MCF 10A (cell line): ENCODE measurements around the gene HCN3. TPM values are rescaled to one million over a fixed set of nuclear protein-coding genes. Genes with fewer than 3 reads are reported as not detected.

Experiments used
- BruUV-seq: library from RNA; stranded (reverse); fragments of 400-500 nt; replicated peaks from 2 replicates; lab custom pipeline; 2021; lab: Mats Ljungman, UMichigan
- CTCF ChIA-PET: fragments of 300-600 bp; sonication (Branson Sonifier 250); formaldehyde crosslinking; extraction: SDS; loops from one replicate; lab custom pipeline; 2021; ENCODE audit warnings: antibody characterized with exemption, inconsistent platforms; lab: Yijun Ruan, JAX
- POLR2A ChIA-PET: fragments of 300-600, 350-650 bp; sonication (Branson Sonifier 250); formaldehyde crosslinking; extraction: SDS; loops from one replicate; lab custom pipeline; 2020; ENCODE audit warnings: antibody characterized with exemption, inconsistent platforms; lab: Yijun Ruan, JAX
- DNase-seq: peaks from one replicate; pipeline ENCODE4 v3.0.0-alpha.2; 2018; ENCODE audit not compliant: unreplicated experiment
- H3K27ac Mint-ChIP-seq: one replicate; pipeline ENCODE4 v1.8.0; 2022; ENCODE audit warnings: mild to moderate bottlenecking, low read depth, mixed read lengths; ENCODE audit not compliant: unreplicated experiment
- H3K27me3 Mint-ChIP-seq: one replicate; pipeline ENCODE4 v1.8.0; 2022; ENCODE audit warnings: mixed read lengths; ENCODE audit not compliant: insufficient read depth, unreplicated experiment
- H3K36me3 Mint-ChIP-seq: one replicate; pipeline ENCODE4 v1.8.0; 2022; ENCODE audit warnings: mild to moderate bottlenecking, moderate library complexity, mixed read lengths; ENCODE audit not compliant: insufficient read depth, unreplicated experiment
- H3K4me1 Mint-ChIP-seq: one replicate; pipeline ENCODE4 v1.8.0; 2022; ENCODE audit warnings: mixed read lengths; ENCODE audit not compliant: insufficient read depth, unreplicated experiment
- H3K4me3 Mint-ChIP-seq: one replicate; pipeline ENCODE4 v1.8.0; 2022; ENCODE audit warnings: mild to moderate bottlenecking, moderate library complexity, mixed read lengths; ENCODE audit not compliant: unreplicated experiment
- H3K9me3 Mint-ChIP-seq: one replicate; pipeline ENCODE4 v1.8.0; 2022; ENCODE audit warnings: mixed read lengths; ENCODE audit not compliant: unreplicated experiment
- intact Hi-C: fragments of 100-400 bp; cut with micrococcal nuclease; formaldehyde crosslinking; loops from 2 replicates; pipeline ENCODE4 v1.14.1; 2022
- total RNA-seq: library from RNA; stranded (reverse); gene quantifications from 2 replicates; pipeline ENCODE4 v1.2.3, GENCODE V29; 2022
- TF ChIP-seq, protein P1 (sequence below): fragments of 200-600 bp; IDR thresholded peaks from one replicate; pipeline ENCODE4 v1.8.0; 2022; ENCODE audit warnings: antibody characterized with exemption, mild to moderate bottlenecking; ENCODE audit not compliant: unreplicated experiment

Gene HCN3
- total RNA-seq, 1 experiment from 2014 or later = 2.5 TPM

- TF ChIP-seq, protein P1, sequence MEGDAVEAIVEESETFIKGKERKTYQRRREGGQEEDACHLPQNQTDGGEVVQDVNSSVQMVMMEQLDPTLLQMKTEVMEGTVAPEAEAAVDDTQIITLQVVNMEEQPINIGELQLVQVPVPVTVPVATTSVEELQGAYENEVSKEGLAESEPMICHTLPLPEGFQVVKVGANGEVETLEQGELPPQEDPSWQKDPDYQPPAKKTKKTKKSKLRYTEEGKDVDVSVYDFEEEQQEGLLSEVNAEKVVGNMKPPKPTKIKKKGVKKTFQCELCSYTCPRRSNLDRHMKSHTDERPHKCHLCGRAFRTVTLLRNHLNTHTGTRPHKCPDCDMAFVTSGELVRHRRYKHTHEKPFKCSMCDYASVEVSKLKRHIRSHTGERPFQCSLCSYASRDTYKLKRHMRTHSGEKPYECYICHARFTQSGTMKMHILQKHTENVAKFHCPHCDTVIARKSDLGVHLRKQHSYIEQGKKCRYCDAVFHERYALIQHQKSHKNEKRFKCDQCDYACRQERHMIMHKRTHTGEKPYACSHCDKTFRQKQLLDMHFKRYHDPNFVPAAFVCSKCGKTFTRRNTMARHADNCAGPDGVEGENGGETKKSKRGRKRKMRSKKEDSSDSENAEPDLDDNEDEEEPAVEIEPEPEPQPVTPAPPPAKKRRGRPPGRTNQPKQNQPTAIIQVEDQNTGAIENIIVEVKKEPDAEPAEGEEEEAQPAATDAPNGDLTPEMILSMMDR = no peak
- intact Hi-C loops = loop anchor here (1.0 to 2.0 kb wide), 3 partner anchors 14 to 58 kb away; partner anchors contain the start of gene HCN3
- peak within 1 kb of the TSS; percentile 100 for H3K4me3 Mint-ChIP-seq
- TSS peak; percentile 89 for BruUV-seq
- ChIA-PET POLR2A (interaction anchor here (0.6 to 7.9 kb wide), 24 partner anchors 9 to 437 kb away, joined by 3 to 103 read pairs (median 4); partner anchors contain the start of genes ASH1L, CLK2, HCN3 and RUSC1), CTCF (interaction anchor here (0.6 to 5.1 kb wide), 13 partner anchors 11 to 1952 kb away, joined by 3 to 44 read pairs (median 6); partner anchors contain the start of genes EFNA3 and RUSC1)
- peaks cover 13% of the 10 kb centered on the region for H3K4me1 Mint-ChIP-seq
- peak; percentile 100 for DNase-seq
- no peaks in the 10 kb centered on the region for H3K27me3 Mint-ChIP-seq
- peaks cover 49% of the 10 kb centered on the region for H3K36me3 Mint-ChIP-seq
- no peaks in the 10 kb centered on the region for H3K9me3 Mint-ChIP-seq
- peak within 1 kb of the TSS; percentile 97 for H3K27ac Mint-ChIP-seq
Measured at GRCh38 chr1:155308493-155309422, 31.5 kb downstream of the HCN3 start, which contains the start of gene FDPS. Gene FDPS (plus strand): TSS chr1:155308866. CDS start chr1:155309790, 924 bp downstream.

- Mint-ChIP-seq H3K4me3 (peak overlapping the region; percentile 100), H3K9me3 (no peaks in the 10 kb centered on the region), H3K27ac (peak overlapping the region; percentile 97), H3K27me3 (no peaks in the 10 kb centered on the region), H3K4me1 (peaks cover 14% of the 10 kb centered on the region), H3K36me3 (peaks cover 54% of the 10 kb centered on the region)
- DNase-seq = peak; percentile 57
- ChIA-PET CTCF (interaction anchor here (0.7 to 5.1 kb wide), 4 partner anchors 12 to 103 kb away, joined by 3 to 44 read pairs (median 6); no protein-coding TSS in a partner anchor), POLR2A (interaction anchor here (1.3 to 7.9 kb wide), 3 partner anchors 11 to 37 kb away, joined by 9 to 103 read pairs (median 13); partner anchors contain the start of genes CLK2 and RUSC1)
- TF ChIP-seq, protein P1 = no peak
- BruUV-seq = no TSS peak
- intact Hi-C loops = loop anchor here (2.0 kb wide), 1 partner anchor 13 kb away; no protein-coding TSS in a partner anchor
Measured at GRCh38 chr1:155309423-155310021, 32.3 kb downstream of the HCN3 start.

DNA sequence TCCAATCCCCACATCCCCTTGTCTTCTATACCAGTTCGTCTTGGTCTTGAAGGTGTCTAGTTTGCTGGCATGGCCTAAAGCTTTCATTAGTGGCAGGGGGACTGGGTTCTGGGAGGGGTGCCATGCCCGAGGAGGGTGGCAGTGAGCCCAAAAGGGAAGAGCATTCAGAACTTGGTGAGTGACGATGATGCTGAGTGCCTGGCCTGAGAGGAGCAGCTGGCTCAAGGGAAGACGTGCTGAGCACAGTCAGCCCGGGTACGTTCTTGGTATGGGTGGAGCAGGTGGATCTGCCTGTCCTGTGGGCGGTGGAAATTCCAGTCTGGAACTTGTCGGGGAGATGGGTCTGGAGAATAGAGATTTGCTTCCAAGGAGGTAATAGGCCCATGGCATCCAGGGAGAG lies 36.0 kb downstream of the HCN3 start:
- no peak overlapping the region for H3K4me3 Mint-ChIP-seq
- CTCF ChIA-PET = interaction anchor here (0.5 to 5.1 kb wide), 4 partner anchors 10 to 271 kb away, joined by 3 to 44 read pairs (median 14); no protein-coding TSS in a partner anchor
- H3K36me3 Mint-ChIP-seq = peaks cover 83% of the 10 kb centered on the region
- TF ChIP-seq, protein P1 = no peak
- DNase-seq = no peak
- intact Hi-C loops = no loop called here
- H3K27me3 Mint-ChIP-seq = no peaks in the 10 kb centered on the region
- H3K9me3 Mint-ChIP-seq = no peaks in the 10 kb centered on the region
- POLR2A ChIA-PET = interaction anchor here (7.9 kb wide), 1 partner anchor 8 kb away, joined by 103 read pairs; the partner anchor contains the start of gene RUSC1
- no TSS peak for BruUV-seq
- H3K4me1 Mint-ChIP-seq = peaks cover 14% of the 10 kb centered on the region
- peak overlapping the region; percentile 80 for H3K27ac Mint-ChIP-seq
